GM12878 (cell line): Measurements from ENCODE around the gene FBRSL1. TPM values are rescaled to one million over a fixed set of nuclear protein-coding genes. Genes with fewer than 3 reads are reported as not detected.

Experiments used
- ATAC-seq: fragments of 200-7000 bp; cut with Tn5 transposase; 3 replicates; pipeline ENCODE4 v1.9.1; 2020; ENCODE audit warnings: mild to moderate bottlenecking, moderate library complexity
- BruUV-seq: library from RNA; stranded (reverse); fragments of 400-500 nt; replicated peaks from 2 replicates; lab custom pipeline; 2021; lab: Mats Ljungman, UMichigan
- CTCF ChIA-PET: fragments of 300-600 bp; sonication (Branson Sonifier 250); formaldehyde crosslinking; extraction: SDS; loops from one replicate; lab custom pipeline; 2021; ENCODE audit warnings: inconsistent platforms; lab: Yijun Ruan, JAX
- POLR2A ChIA-PET: fragments of 350-600 bp; formaldehyde crosslinking; extraction: SDS; loops from one replicate; lab custom pipeline; 2021; ENCODE audit warnings: inconsistent platforms; lab: Charles Lee
- RAD21 ChIA-PET: fragments of 300-600 bp; sonication (Branson Sonifier 250); formaldehyde crosslinking; loops from one replicate; lab custom pipeline; 2023; ENCODE audit warnings: antibody characterized with exemption; ENCODE audit not compliant: unreplicated experiment; lab: Charles Lee
- SMC1A ChIA-PET: fragments of 300-600 bp; sonication (Branson Sonifier 250); formaldehyde crosslinking; loops from one replicate; lab custom pipeline; 2023; ENCODE audit not compliant: unreplicated experiment, uncharacterized antibody; lab: Charles Lee
- DNase-seq: peaks from one replicate; pipeline ENCODE4 v3.0.0-alpha.2; 2011; ENCODE audit warnings: low read depth, low spot score
- FAIRE-seq: peaks from 3 replicates; lab custom pipeline; 2011; peaks lifted over from hg19 to GRCh38; lab: Jason Lieb, UNC
- H2AFZ ChIP-seq: 2 replicates; pipeline ENCODE4 v1.6.0; 2011; ENCODE audit warnings: low read depth, low read length, control low read depth; ENCODE audit not compliant: control insufficient read depth
- H3K27ac ChIP-seq: 2 replicates; pipeline ENCODE4 v1.5.1; 2011; ENCODE audit warnings: control low read depth; ENCODE audit not compliant: control insufficient read depth, insufficient read depth
- H3K27me3 ChIP-seq, 2 experiments: replicated peaks in 1 of 2; 2 replicates each; pipeline versions ENCODE4 v1.6.0 to v1.6.1; 2011; ENCODE audit warnings: low read length in 1 of 2; ENCODE audit not compliant: control insufficient read depth in 2 of 2, insufficient read depth in 2 of 2
- H3K36me3 ChIP-seq, 2 experiments: 2 replicates each; pipeline ENCODE4 v1.5.1; 2011; ENCODE audit warnings: low read length in 1 of 2; ENCODE audit not compliant: control insufficient read depth in 2 of 2, insufficient read depth in 2 of 2
- H3K4me1 ChIP-seq: 2 replicates; pipeline ENCODE4 v1.6.1; 2011; ENCODE audit warnings: mild to moderate bottlenecking, low read length, moderate library complexity, mixed read lengths; ENCODE audit not compliant: control insufficient read depth, insufficient read depth
- H3K4me2 ChIP-seq: 2 replicates; pipeline ENCODE4 v1.6.0; 2011; ENCODE audit warnings: control low read depth; ENCODE audit not compliant: control insufficient read depth, insufficient read depth
- H3K4me3 ChIP-seq: fragments of 200-600 bp; sonication (generic); 2 replicates; pipeline ENCODE4 v1.5.1; 2016
- H3K79me2 ChIP-seq: 2 replicates; pipeline ENCODE4 v1.6.0; 2011; ENCODE audit warnings: low read length; ENCODE audit not compliant: control insufficient read depth, insufficient read depth
- H3K9ac ChIP-seq: 2 replicates; pipeline ENCODE4 v1.8.0; 2011; ENCODE audit warnings: low read length, control low read depth, mixed read lengths; ENCODE audit not compliant: control insufficient read depth, insufficient read depth
- H3K9me3 ChIP-seq: replicated peaks from 3 replicates; pipeline ENCODE4 v1.5.1; 2011; ENCODE audit warnings: mild to moderate bottlenecking, low read length; ENCODE audit not compliant: control insufficient read depth, insufficient read depth
- H4K20me1 ChIP-seq: 2 replicates; pipeline ENCODE4 v1.6.0; 2011; ENCODE audit not compliant: control insufficient read depth, insufficient read depth
- ASH2L ChIP-seq: fragments of 300-600, 200-600 bp; sonication (generic); IDR thresholded peaks from 2 replicates; pipeline ENCODE4 v1.6.1; 2017; ENCODE audit warnings: low read depth, mild to moderate bottlenecking, borderline replicate concordance
- ATF3 ChIP-seq: IDR thresholded peaks from 2 replicates; pipeline ENCODE4 v1.6.1; 2011; ENCODE audit warnings: low read depth, mild to moderate bottlenecking, low read length, moderate library complexity, borderline replicate concordance; ENCODE audit errors: extremely low read depth
- BACH1 ChIP-seq: fragments of 450-650 bp; IDR thresholded peaks from 2 replicates; pipeline ENCODE4 v1.6.1; 2017; ENCODE audit warnings: mild to moderate bottlenecking, borderline replicate concordance
- BCLAF1 ChIP-seq: fragments of 450-650 bp; IDR thresholded peaks from 2 replicates; pipeline ENCODE4 v1.6.1; 2017; ENCODE audit warnings: antibody characterized with exemption, mild to moderate bottlenecking, moderate library complexity
- ZNF217 ChIP-seq: fragments of 450-650 bp; IDR thresholded peaks from 2 replicates; pipeline ENCODE4 v1.6.1; 2017; ENCODE audit warnings: antibody characterized with exemption, mild to moderate bottlenecking
- WGBS: methylation state at CpG from one replicate; pipeline ENCODE4 v1.1.6; 2016; ENCODE audit warnings: low lambda C conversion rate; ENCODE audit not compliant: insufficient replicate concordance, insufficient coverage; ENCODE audit errors: missing lambda C conversion rate; 5-methylcytosine and 5-hydroxymethylcytosine counted together
- in situ Hi-C: fragments of 300-500 bp; cut with MboI; formaldehyde crosslinking; loops from 9 replicates; pipeline ENCODE4 v1.14.3; 2018; ENCODE audit warnings: mixed read lengths
- intact Hi-C: fragments of 100-400 bp; cut with micrococcal nuclease; formaldehyde crosslinking; loops from one replicate; pipeline ENCODE4 v1.14.2; 2022; ENCODE audit not compliant: unreplicated experiment
- polyA plus RNA-seq, 11 experiments: library from polyadenylated mRNA; depleted of rRNA in 4 of 11; unstranded in 6 of 11; stranded (reverse) in 5 of 11; fragments of >200 nt; fragmentation: Nextera tagmentation in 4 of 11; fragmentation: Illumina TruSeq in 1 of 11; extraction: Ambion mirVana in 4 of 11; extraction: Trizol in 1 of 11; gene quantifications; 1 replicate in 1 of 11; 2 replicates in 10 of 11; pipeline versions ENCODE4 v1.2.1 to v1.2.3, GENCODE V29; 2011 to 2016; ENCODE audit warnings: inconsistent platforms in 2 of 11, missing spikeins in 2 of 11, low read depth in 1 of 11
- total RNA-seq, 4 experiments: library from RNA; depleted of rRNA in 3 of 4; stranded (reverse); fragments of >200 nt in 3 of 4; fragmentation: Illumina TruSeq in 1 of 4; extraction: Trizol in 1 of 4; gene quantifications; 2 replicates each; pipeline versions ENCODE4 v1.2.1 to v1.2.3, GENCODE V29; 2013 to 2021
- TF ChIP-seq, protein P1 (sequence below): fragments of 450-650 bp; IDR thresholded peaks from 2 replicates; pipeline ENCODE4 v1.6.1; 2018; ENCODE audit warnings: borderline replicate concordance, mild to moderate bottlenecking; ENCODE audit not compliant: partially characterized antibody
- TF ChIP-seq, protein P2 (sequence below): IDR thresholded peaks from 2 replicates; pipeline ENCODE4 v1.6.1; 2011; ENCODE audit warnings: borderline replicate concordance, low read depth, mild to moderate bottlenecking, moderate library complexity, mixed read lengths, low read length; ENCODE audit not compliant: insufficient read depth; ENCODE audit errors: extremely low read length

FBRSL1 gene
- total and polyA plus RNA-seq, 10 of the 15 experiments (the other 5 are each of a cell fraction or from before 2014, with no cell fraction given), result 0.19 to 55.1 (median 4.1) TPM

- no peak for TF ChIP-seq ZNF217
Measured at GRCh38 chr12:132454193-132454932, 35.6 kb upstream of the FBRSL1 start (continued).

DNA sequence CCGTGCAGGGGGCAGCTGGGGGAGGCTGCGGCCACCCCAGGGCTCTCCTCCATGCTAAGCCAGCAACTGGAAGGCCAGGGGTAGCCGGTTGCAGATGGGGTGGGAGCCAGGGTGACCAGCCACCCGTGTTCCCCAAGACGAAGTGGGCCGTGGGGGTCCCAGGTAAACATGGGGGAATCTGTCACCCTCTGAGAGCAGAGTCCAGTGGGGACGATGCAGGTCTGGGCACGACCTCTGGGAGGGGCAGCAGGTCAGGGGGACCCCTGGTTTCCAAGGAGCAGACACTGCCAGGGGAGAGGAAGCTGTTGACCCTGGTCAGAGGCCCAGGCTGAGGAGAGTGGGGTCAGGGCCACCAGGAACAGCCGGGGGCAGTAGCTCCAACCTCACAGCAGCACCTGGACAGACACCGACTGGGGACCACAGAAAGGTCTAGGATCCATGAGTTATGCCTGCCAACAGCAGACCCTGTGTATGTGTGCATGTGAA, 35.0 kb upstream of the FBRSL1 start:
- in situ Hi-C loops, result no loop called here
- Histone ChIP-seq H2AFZ (no peak overlapping the region), H3K4me2 (no peak overlapping the region), H3K4me1 (peaks cover 19% of the 10 kb centered on the region), H3K27ac (no peak overlapping the region), H3K79me2 (no peaks in the 10 kb centered on the region), H4K20me1 (no peaks in the 10 kb centered on the region), H3K9ac (no peak overlapping the region), H3K4me3 (no peak overlapping the region), H3K27me3 (no peaks in the 10 kb centered on the region), H3K36me3 (no peaks in the 10 kb centered on the region), H3K9me3 (no peaks in the 10 kb centered on the region; the same call in 2 of the 3 replicates)
- 44% methylated on average over 10 of the region's 10 CpGs for WGBS
- intact Hi-C loops, result no loop called here
- FAIRE-seq, result no peak
- DNase-seq, result no peak
- TF ChIP-seq ASH2L (no peak), BCLAF1 (no peak), BACH1 (no peak), ATF3 (no peak)
- TF ChIP-seq, protein P1, sequence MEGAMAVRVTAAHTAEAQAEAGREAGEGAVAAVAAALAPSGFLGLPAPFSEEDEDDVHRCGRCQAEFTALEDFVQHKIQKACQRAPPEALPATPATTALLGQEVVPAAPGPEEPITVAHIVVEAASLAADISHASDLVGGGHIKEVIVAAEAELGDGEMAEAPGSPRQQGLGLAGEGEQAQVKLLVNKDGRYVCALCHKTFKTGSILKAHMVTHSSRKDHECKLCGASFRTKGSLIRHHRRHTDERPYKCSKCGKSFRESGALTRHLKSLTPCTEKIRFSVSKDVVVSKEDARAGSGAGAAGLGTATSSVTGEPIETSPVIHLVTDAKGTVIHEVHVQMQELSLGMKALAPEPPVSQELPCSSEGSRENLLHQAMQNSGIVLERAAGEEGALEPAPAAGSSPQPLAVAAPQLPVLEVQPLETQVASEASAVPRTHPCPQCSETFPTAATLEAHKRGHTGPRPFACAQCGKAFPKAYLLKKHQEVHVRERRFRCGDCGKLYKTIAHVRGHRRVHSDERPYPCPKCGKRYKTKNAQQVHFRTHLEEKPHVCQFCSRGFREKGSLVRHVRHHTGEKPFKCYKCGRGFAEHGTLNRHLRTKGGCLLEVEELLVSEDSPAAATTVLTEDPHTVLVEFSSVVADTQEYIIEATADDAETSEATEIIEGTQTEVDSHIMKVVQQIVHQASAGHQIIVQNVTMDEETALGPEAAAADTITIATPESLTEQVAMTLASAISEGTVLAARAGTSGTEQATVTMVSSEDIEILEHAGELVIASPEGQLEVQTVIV, result no peak
- TF ChIP-seq, protein P2, sequence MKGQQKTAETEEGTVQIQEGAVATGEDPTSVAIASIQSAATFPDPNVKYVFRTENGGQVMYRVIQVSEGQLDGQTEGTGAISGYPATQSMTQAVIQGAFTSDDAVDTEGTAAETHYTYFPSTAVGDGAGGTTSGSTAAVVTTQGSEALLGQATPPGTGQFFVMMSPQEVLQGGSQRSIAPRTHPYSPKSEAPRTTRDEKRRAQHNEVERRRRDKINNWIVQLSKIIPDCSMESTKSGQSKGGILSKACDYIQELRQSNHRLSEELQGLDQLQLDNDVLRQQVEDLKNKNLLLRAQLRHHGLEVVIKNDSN, result no peak
- ChIA-PET CTCF (no interaction called here), SMC1A (no interaction called here), POLR2A (no interaction called here), RAD21 (no interaction called here)
- BruUV-seq, result no TSS peak
- ATAC-seq, result no peak
